AG09319 (cell line): ENCODE data around the gene CYB561A3.

Source experiments
- DNase-seq: peaks from one replicate; pipeline ENCODE4 v3.0.0-alpha.2; 2010; ENCODE audit warnings: low read depth; ENCODE audit errors: extremely low read depth
- CTCF ChIP-seq: IDR thresholded peaks from 2 replicates; pipeline ENCODE4 v1.5.1; 2011; ENCODE audit warnings: low read depth, mild to moderate bottlenecking, inconsistent platforms, low read length, moderate library complexity

The CYB561A3 gene

GRCh38 chr11:61349916-61350315, 11.8 kb downstream of the CYB561A3 start:
- DNase-seq = no peak
- TF ChIP-seq CTCF = no peak

- no peak for TF ChIP-seq CTCF
Measured at GRCh38 chr11:61349189-61349751, 12.4 kb downstream of the CYB561A3 start.

GRCh38 chr11:61347916-61348461, 13.7 kb downstream of the CYB561A3 start:
- TF ChIP-seq CTCF = no peak
- no peak for DNase-seq

More at GRCh38 chr11:61349189-61349751, 12.4 kb downstream of the CYB561A3 start:
- DNase-seq = no peak

GRCh38 chr11:61345954-61346843, 15.5 kb downstream of the CYB561A3 start:
- TF ChIP-seq CTCF = no peak

GRCh38 chr11:61345170-61345610, 16.5 kb downstream of the CYB561A3 start:
- DNase-seq = no peak

More at GRCh38 chr11:61345954-61346843, 15.5 kb downstream of the CYB561A3 start:
- no peak for DNase-seq

GRCh38 chr11:61343792-61344745, 17.6 kb downstream of the CYB561A3 start:
- TF ChIP-seq CTCF = no peak
- DNase-seq = no peak

More at GRCh38 chr11:61345170-61345610, 16.5 kb downstream of the CYB561A3 start:
- no peak for TF ChIP-seq CTCF
